ENCODE data around the gene PKDREJ.
"Not testable (repeated sequence)": the region's sequence is repeated elsewhere in the genome, so short reads cannot be mapped to it uniquely, and the experiment has no call there.

The PKDREJ gene

GRCh38 chr22:46263216-46263590 lies at the start of gene PKDREJ:
Gene PKDREJ, minus strand, starts transcription at chr22:46263343. Its CDS starts 21 bp downstream, at chr22:46263322.
- DNase-seq (ENCODE audit: low spot score), result no peak

DNA sequence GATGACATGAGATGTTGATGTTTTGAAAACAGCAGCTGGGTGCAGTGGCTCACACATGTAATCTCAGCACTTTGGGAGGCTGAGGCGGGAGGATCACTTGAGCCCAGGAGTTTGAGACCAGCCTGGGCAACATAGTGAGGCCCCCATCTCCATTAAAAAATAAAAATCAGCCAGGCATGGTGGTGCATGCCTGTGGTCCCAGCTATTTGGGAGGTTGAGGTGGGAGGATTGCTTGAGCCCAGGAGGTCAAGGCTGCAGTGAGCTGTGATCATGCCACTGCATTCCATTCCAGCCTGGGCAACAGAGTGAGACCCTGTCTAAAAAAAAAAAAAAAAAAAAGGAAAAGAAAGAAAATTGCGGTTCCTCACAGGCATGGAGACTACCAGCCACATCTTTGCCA lies 49.7 kb upstream of the PKDREJ start:
- not testable (repeated sequence) for DNase-seq (ENCODE audit: low spot score)

GRCh38 chr22:46312056-46312455 lies 48.9 kb upstream of the PKDREJ start:
- no peak for DNase-seq (ENCODE audit: low spot score)

- DNase-seq (ENCODE audit: low spot score), result no peak
These were observed 46.5 kb upstream of the PKDREJ start for GRCh38 chr22:46309526-46310085.

GRCh38 chr22:46308283-46308988 lies 45.3 kb upstream of the PKDREJ start:
- DNase-seq (ENCODE audit: low spot score), result no peak

DNA sequence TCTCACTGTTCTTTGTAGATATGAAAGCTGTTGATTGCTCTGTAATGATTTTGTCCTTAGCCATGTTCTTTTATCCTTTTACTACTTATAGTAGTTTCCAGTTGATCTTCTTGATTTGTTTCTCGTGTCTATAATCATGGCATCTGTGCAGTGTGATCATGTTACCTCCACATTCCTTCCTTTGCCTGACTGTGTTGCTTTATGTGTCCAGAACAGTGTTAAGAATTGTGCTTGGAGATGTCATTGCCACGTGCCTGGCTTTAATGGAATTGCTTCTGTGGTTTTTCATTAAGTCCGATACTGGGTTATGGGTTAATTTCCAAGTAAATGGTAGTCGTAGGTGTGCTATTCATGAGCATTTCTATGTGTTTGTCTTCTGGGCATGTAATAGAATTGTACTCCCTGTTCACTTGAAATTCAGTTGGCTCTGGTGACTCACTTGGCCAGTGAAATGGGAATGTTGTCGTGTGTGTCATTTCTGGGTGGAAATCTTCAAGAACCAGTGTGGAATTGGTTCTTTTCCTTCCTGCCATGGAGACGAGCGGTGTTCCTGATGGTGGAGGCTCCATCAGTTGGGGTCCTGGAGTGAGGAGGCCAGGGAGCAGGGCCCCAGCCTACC lies 40.3 kb upstream of the PKDREJ start:
- DNase-seq (ENCODE audit: low spot score), result peak; percentile 71

DNA sequence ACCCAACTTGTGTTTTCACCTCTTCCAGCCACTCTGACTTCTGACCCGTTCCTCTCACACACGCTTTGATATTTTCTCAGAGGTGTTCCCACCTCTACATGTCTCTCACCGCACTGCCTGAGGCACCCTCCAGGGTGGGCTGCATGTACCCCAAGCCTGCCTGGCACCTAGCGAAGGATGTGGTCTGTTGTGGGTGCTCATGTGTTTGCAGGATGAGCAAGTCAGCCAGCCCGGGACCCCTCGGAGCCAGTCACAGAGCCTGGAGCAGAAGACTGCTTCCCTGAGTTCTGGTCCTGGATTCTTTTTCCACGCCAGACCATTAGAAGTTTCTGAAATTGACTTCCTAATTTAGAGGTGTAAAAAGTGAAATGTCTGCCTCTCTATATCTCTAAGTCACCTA lies 37.3 kb upstream of the PKDREJ start:
- no peak for DNase-seq (ENCODE audit: low spot score)

DNA sequence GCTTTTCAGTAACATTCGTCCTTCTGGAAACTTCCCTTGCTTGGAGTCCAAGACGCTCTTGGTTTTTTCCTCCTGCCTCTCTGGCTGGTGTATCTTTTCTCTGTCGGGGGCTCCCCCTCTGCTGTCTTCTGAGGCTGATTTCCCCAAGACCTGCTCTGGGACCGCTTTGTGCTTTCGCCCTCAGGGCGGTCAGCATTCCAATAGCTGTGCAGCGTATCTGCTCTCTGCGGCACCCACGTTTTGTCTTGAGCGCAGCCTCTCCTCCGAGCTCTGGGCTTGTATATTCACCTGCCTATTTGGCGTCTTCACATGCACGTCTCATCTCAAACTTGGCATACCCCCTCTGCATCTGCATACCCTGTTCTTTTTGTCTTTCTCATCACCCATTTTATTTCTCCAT lies 36.0 kb upstream of the PKDREJ start:
- DNase-seq (ENCODE audit: low spot score), result no peak

DNA sequence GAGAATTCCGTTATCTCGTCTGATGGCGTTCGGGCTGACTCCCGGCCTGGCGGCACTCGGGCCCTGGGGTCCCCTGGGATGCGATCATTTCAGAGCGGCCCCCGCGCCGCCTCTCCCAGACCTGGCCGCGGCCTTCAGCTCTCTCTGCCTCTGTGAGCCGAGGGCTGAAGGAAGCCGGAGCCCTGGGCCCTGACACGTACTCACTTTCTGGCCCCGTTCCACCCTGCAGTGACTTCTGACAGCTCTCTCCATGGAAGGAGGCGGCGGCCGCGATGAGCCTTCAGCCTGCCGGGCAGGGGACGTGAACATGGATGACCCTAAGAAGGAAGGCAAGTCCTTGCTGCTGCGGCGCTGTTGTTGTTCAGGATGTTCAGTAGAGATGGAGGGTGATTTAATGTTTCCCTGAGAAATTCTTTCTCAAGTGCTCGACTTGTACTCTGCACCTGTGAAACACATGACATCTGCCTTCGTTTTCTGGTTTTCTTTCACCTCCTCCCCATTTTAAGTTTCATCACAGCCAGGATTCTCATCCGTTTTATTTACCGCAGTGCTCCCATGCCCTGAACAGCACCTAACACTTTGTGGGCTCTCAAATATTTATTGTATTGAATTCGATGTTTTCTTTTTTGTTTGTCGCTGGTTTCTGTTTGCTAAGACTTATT lies 34.1 kb upstream of the PKDREJ start:
- peak; percentile 60 for DNase-seq (ENCODE audit: low spot score)

GRCh38 chr22:46296257-46297150 lies 33.4 kb upstream of the PKDREJ start, which contains the start of gene GTSE1:
Gene GTSE1, plus strand, starts transcription at chr22:46296870. Its CDS starts 531 bp downstream, at chr22:46297401.
- DNase-seq (ENCODE audit: low spot score), result peak; percentile 100

- DNase-seq (ENCODE audit: low spot score), result no peak
These were observed 32.3 kb upstream of the PKDREJ start for GRCh38 chr22:46295277-46295971.

- DNase-seq (ENCODE audit: low spot score), result no peak
These were observed 31.6 kb upstream of the PKDREJ start for GRCh38 chr22:46294784-46295183.

GRCh38 chr22:46293577-46294260 lies 30.6 kb upstream of the PKDREJ start:
- no peak for DNase-seq (ENCODE audit: low spot score)

- DNase-seq (ENCODE audit: low spot score), result no peak
These were observed 29.6 kb upstream of the PKDREJ start for GRCh38 chr22:46292732-46293131.

- no peak for DNase-seq (ENCODE audit: low spot score)
These were observed 29.0 kb upstream of the PKDREJ start for GRCh38 chr22:46292173-46292572.

DNA sequence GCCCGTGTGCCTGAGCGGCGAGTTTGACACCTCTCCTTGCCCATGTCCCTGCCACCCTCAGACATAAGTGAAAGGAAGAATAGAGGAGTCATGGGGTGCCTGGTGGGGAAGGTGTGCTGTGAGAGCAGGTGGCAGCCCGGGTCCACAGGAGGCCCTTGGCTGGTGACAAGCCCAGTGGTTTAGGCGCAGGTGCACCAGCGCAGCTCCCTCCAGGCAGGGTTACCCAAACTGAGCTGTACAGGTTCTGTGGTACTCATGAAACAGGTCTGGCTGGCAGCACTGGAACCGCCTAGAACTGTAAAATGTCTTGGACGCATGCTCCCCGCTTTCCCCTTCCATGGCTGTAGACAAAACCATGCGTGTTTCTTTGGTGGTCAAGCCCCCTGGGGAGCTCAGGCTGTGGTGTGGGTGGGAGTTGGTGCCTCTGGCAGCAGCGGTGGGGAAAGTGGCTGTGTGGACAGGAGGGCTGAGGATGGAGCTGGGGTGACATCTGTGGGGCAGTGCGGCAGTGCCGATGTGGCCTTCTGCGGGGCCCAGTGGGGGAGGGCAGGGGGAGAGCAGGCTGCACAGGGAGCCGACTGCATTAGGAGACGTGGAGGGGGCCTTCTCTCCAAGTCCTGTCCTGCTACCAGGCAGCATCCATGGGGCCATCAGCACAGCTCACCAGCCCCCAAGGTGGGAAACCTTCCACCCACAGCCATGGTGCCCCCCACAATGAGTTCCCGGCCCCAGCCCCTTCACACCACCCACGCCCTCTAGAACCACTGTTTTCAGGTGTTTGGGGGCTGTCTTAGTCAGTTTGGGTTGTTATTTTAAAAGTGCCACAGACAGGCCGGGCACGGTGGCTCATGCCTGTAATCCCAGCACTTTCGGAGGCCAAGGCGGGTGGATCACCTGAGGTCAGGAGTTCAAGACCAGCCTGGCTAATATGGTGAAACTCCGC lies 28.0 kb upstream of the PKDREJ start:
- no peak for DNase-seq (ENCODE audit: low spot score)

DNA sequence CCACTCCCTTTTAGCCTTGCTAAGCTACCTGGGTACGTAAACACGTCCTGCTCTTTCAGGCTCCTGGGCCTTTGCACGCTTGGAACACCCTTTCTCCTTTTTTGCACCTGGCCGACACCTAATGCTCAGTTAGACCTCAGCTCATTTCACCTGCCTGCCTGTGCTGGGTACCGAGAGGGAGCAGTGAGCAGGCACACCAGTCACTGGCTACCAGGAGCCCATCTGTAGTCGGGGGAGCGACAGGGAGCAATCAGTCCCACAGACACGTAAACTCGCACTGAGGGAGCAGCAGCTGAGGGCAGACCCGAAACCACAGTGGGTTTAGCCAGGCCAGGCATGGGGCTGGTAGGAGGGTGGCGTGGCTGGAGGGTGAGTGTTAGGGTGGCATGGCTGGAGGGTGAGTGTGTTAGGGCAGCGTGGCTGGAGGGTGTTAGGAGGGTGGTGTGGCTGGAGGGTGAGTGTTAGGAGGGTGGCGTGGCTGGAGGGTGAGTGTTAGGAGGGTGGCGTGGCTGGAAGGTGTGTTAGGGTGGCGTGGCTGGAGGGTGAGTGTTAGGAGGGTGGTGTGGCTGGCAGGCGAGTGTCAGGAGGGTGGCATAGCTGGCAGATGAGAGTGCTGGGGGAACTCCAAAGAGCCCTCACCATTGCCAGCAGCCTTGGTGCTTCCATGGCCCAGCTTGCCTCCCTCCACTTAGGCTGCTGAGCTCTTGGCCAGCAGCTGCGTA lies 27.1 kb upstream of the PKDREJ start:
- DNase-seq (ENCODE audit: low spot score), result no peak

- DNase-seq (ENCODE audit: low spot score), result no peak
These were observed 26.2 kb upstream of the PKDREJ start for GRCh38 chr22:46289244-46289891.

Measured in AG08396 (cell line).